HepG2 (cell line): Measurements from ENCODE around the gene NFKB2. TPM values are rescaled to one million over a fixed set of nuclear protein-coding genes. Genes with fewer than 3 reads are reported as not detected.

Experiments
- KDM6A ChIP-seq: IDR thresholded peaks from 2 replicates; pipeline ENCODE4 v1.6.1; 2016; ENCODE audit warnings: low read depth
- KLF15 ChIP-seq: sonication (generic); formaldehyde crosslinking; IDR thresholded peaks from 2 replicates; pipeline ENCODE4 v1.8.1; 2023; ENCODE audit warnings: borderline replicate concordance, mild to moderate bottlenecking, inconsistent platforms, missing genetic modification reagents, mixed read lengths
- MLLT10 ChIP-seq: sonication (generic); formaldehyde crosslinking; IDR thresholded peaks from 2 replicates; pipeline ENCODE4 v1.4.0; 2020; ENCODE audit warnings: missing genetic modification reagents
- MTA3 ChIP-seq: sonication (generic); formaldehyde crosslinking; IDR thresholded peaks from 2 replicates; pipeline ENCODE4 v1.4.0; 2020; ENCODE audit warnings: missing genetic modification reagents
- NR2F1 ChIP-seq, 2 experiments: fragments of 450-650 bp in 1 of 2; formaldehyde crosslinking in 1 of 2; IDR thresholded peaks; 2 replicates each; pipeline versions ENCODE4 v1.5.0 to v1.6.1; 2016 to 2020; ENCODE audit warnings: mild to moderate bottlenecking in 1 of 2, missing compliant biosample characterization in 1 of 2, missing genetic modification reagents in 1 of 2, moderate library complexity in 1 of 2
- ZNF724P ChIP-seq: sonication (generic); formaldehyde crosslinking; IDR thresholded peaks from 2 replicates; pipeline ENCODE4 v1.8.0; 2022; ENCODE audit warnings: missing genetic modification reagents, borderline replicate concordance
- ZNF776 ChIP-seq: sonication (generic); formaldehyde crosslinking; IDR thresholded peaks from 2 replicates; pipeline ENCODE4 v1.4.0; 2020; ENCODE audit warnings: mild to moderate bottlenecking, missing genetic modification reagents
- polyA plus RNA-seq, 8 experiments: library from polyadenylated mRNA; depleted of rRNA in 3 of 8; stranded (reverse) in 7 of 8; unstranded in 1 of 8; fragments of >200 nt; fragmentation: Illumina TruSeq in 4 of 8; extraction: Trizol in 4 of 8; gene quantifications; 2 replicates each; pipeline versions ENCODE4 v1.2.1 to v1.2.3, GENCODE V29; 2011 to 2016; ENCODE audit warnings: low read depth in 4 of 8, missing spikeins in 1 of 8, mixed read lengths in 1 of 8; ENCODE audit not compliant: insufficient read depth in 1 of 8
- total RNA-seq, 5 experiments: library from RNA; depleted of rRNA; stranded (reverse); fragments of >200 nt; fragmentation: Illumina TruSeq; extraction: Trizol; gene quantifications; 2 replicates each; pipeline ENCODE4 v1.2.3, GENCODE V29; 2016; ENCODE audit warnings: low read depth in 1 of 5
- TF ChIP-seq, protein P1 (sequence below), 2 experiments: fragments of 450-650 bp in 1 of 2; sonication (generic) in 1 of 2; formaldehyde crosslinking in 1 of 2; IDR thresholded peaks; 2 replicates each; pipeline versions ENCODE4 v1.6.1 to v1.8.0; 2016 to 2022; ENCODE audit warnings: antibody characterized with exemption in 1 of 2, mild to moderate bottlenecking in 1 of 2, missing genetic modification reagents in 1 of 2
- TF ChIP-seq, protein P2 (sequence below): IDR thresholded peaks from 2 replicates; pipeline ENCODE4 v1.6.1; 2016; ENCODE audit warnings: low read depth, missing genetic modification reagents, missing compliant biosample characterization
- TF ChIP-seq, protein P3 (sequence below): sonication (generic); formaldehyde crosslinking; IDR thresholded peaks from 2 replicates; pipeline ENCODE4 v1.5.1; 2020; ENCODE audit warnings: missing genetic modification reagents, mild to moderate bottlenecking, borderline replicate concordance

Gene NFKB2
- total and polyA plus RNA-seq, 2 of the 13 experiments (the other 11 are each of a cell fraction or from before 2014, with no cell fraction given), result 7.7 to 12.5 TPM

DNA sequence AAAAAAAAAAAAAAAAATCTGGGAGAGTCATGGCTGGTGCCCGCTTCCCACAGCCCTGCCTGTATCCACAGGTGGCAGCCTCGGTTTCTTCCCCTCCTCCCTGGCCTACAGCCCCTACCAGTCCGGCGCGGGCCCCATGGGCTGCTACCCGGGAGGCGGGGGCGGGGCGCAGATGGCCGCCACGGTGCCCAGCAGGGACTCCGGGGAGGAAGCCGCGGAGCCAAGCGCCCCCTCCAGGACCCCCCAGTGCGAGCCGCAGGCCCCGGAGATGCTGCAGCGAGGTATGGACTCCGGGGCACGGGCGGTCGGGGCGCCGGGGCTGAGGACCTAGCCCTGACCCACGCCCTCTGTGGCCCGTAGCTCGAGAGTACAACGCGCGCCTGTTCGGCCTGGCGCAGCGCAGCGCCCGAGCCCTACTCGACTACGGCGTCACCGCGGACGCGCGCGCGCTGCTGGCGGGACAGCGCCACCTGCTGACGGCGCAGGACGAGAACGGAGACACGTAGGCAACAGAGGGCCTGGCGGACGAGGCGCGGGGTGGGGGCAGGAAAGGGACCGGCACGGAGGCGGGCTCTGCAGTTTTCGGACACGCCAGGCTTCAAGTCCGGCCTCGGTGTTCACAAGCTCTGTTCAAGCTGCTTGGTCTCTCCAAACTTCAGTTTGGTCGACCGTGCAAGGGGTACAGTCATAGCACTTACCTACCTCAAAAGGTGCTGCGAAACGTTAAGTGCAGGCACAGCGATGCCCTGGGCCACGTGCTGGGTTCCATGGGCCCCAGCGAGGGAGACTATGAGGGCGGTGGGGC is 3.9 kb downstream of the NFKB2 start (continued):
- TF ChIP-seq, protein P1, sequence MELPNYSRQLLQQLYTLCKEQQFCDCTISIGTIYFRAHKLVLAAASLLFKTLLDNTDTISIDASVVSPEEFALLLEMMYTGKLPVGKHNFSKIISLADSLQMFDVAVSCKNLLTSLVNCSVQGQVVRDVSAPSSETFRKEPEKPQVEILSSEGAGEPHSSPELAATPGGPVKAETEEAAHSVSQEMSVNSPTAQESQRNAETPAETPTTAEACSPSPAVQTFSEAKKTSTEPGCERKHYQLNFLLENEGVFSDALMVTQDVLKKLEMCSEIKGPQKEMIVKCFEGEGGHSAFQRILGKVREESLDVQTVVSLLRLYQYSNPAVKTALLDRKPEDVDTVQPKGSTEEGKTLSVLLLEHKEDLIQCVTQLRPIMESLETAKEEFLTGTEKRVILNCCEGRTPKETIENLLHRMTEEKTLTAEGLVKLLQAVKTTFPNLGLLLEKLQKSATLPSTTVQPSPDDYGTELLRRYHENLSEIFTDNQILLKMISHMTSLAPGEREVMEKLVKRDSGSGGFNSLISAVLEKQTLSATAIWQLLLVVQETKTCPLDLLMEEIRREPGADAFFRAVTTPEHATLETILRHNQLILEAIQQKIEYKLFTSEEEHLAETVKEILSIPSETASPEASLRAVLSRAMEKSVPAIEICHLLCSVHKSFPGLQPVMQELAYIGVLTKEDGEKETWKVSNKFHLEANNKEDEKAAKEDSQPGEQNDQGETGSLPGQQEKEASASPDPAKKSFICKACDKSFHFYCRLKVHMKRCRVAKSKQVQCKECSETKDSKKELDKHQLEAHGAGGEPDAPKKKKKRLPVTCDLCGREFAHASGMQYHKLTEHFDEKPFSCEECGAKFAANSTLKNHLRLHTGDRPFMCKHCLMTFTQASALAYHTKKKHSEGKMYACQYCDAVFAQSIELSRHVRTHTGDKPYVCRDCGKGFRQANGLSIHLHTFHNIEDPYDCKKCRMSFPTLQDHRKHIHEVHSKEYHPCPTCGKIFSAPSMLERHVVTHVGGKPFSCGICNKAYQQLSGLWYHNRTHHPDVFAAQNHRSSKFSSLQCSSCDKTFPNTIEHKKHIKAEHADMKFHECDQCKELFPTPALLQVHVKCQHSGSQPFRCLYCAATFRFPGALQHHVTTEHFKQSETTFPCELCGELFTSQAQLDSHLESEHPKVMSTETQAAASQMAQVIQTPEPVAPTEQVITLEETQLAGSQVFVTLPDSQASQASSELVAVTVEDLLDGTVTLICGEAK (IDR thresholded peaks at IDR 0.05), result no peak
- TF ChIP-seq, protein P1 (CRISPR knock-in tag; IDR thresholded peaks at IDR 0.05), result peak; percentile 79
- no peak for TF ChIP-seq KDM6A (CRISPR knock-in tag)
- no peak for TF ChIP-seq NR2F1 (CRISPR knock-in tag; IDR thresholded peaks at IDR 0.05)
- TF ChIP-seq KLF15 (CRISPR knock-in tag), result no peak
- TF ChIP-seq, protein P2, sequence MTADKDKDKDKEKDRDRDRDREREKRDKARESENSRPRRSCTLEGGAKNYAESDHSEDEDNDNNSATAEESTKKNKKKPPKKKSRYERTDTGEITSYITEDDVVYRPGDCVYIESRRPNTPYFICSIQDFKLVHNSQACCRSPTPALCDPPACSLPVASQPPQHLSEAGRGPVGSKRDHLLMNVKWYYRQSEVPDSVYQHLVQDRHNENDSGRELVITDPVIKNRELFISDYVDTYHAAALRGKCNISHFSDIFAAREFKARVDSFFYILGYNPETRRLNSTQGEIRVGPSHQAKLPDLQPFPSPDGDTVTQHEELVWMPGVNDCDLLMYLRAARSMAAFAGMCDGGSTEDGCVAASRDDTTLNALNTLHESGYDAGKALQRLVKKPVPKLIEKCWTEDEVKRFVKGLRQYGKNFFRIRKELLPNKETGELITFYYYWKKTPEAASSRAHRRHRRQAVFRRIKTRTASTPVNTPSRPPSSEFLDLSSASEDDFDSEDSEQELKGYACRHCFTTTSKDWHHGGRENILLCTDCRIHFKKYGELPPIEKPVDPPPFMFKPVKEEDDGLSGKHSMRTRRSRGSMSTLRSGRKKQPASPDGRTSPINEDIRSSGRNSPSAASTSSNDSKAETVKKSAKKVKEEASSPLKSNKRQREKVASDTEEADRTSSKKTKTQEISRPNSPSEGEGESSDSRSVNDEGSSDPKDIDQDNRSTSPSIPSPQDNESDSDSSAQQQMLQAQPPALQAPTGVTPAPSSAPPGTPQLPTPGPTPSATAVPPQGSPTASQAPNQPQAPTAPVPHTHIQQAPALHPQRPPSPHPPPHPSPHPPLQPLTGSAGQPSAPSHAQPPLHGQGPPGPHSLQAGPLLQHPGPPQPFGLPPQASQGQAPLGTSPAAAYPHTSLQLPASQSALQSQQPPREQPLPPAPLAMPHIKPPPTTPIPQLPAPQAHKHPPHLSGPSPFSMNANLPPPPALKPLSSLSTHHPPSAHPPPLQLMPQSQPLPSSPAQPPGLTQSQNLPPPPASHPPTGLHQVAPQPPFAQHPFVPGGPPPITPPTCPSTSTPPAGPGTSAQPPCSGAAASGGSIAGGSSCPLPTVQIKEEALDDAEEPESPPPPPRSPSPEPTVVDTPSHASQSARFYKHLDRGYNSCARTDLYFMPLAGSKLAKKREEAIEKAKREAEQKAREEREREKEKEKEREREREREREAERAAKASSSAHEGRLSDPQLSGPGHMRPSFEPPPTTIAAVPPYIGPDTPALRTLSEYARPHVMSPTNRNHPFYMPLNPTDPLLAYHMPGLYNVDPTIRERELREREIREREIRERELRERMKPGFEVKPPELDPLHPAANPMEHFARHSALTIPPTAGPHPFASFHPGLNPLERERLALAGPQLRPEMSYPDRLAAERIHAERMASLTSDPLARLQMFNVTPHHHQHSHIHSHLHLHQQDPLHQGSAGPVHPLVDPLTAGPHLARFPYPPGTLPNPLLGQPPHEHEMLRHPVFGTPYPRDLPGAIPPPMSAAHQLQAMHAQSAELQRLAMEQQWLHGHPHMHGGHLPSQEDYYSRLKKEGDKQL (CRISPR knock-in tag), result peak; percentile 52; the same call in 1 of the 2 replicates
- TF ChIP-seq MLLT10 (CRISPR knock-in tag), result no peak
- TF ChIP-seq ZNF776, result peak; percentile 99
- TF ChIP-seq, protein P3, sequence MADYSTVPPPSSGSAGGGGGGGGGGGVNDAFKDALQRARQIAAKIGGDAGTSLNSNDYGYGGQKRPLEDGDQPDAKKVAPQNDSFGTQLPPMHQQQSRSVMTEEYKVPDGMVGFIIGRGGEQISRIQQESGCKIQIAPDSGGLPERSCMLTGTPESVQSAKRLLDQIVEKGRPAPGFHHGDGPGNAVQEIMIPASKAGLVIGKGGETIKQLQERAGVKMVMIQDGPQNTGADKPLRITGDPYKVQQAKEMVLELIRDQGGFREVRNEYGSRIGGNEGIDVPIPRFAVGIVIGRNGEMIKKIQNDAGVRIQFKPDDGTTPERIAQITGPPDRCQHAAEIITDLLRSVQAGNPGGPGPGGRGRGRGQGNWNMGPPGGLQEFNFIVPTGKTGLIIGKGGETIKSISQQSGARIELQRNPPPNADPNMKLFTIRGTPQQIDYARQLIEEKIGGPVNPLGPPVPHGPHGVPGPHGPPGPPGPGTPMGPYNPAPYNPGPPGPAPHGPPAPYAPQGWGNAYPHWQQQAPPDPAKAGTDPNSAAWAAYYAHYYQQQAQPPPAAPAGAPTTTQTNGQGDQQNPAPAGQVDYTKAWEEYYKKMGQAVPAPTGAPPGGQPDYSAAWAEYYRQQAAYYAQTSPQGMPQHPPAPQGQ, result no peak
- no peak for TF ChIP-seq MTA3 (CRISPR knock-in tag)
- no peak for TF ChIP-seq ZNF724P (CRISPR knock-in tag)
